NCI-H1436 treated with DMSO at 0.1 percent for 48 hours (cell line): ENCODE data around the gene FHIT.

Source experiments
- DNase-seq: peaks from one replicate; lab custom pipeline; 2025; lab: John Stamatoyannopoulos, UW

The FHIT gene

GRCh38 chr3:60622349-60622748, 628.9 kb downstream of the FHIT start:
- DNase-seq = no peak

- no peak for DNase-seq
Observed at GRCh38 chr3:60617188-60617587, 634.1 kb downstream of the FHIT start.

GRCh38 chr3:60613769-60614303, 637.4 kb downstream of the FHIT start:
- DNase-seq = no peak

GRCh38 chr3:60610441-60611112, 640.7 kb downstream of the FHIT start:
- no peak for DNase-seq

- no peak for DNase-seq
Observed at GRCh38 chr3:60609446-60609845, 641.8 kb downstream of the FHIT start.

- no peak for DNase-seq
Observed at GRCh38 chr3:60603860-60604259, 647.4 kb downstream of the FHIT start.

- no peak for DNase-seq
Observed at GRCh38 chr3:60600848-60601247, 650.4 kb downstream of the FHIT start.

GRCh38 chr3:60599586-60599985, 651.7 kb downstream of the FHIT start:
- DNase-seq = no peak

- DNase-seq = no peak
Observed at GRCh38 chr3:60598671-60599070, 652.6 kb downstream of the FHIT start.

GRCh38 chr3:60594025-60594424, 657.2 kb downstream of the FHIT start:
- no peak for DNase-seq

- DNase-seq = no peak
Observed at GRCh38 chr3:60591267-60591666, 660.0 kb downstream of the FHIT start.

GRCh38 chr3:60588806-60589205, 662.4 kb downstream of the FHIT start:
- no peak for DNase-seq

GRCh38 chr3:60585918-60586317, 665.3 kb downstream of the FHIT start:
- no peak for DNase-seq

GRCh38 chr3:60584250-60584649, 667.0 kb downstream of the FHIT start:
- no peak for DNase-seq

- no peak for DNase-seq
Observed at GRCh38 chr3:60582288-60582687, 669.0 kb downstream of the FHIT start.

GRCh38 chr3:60580809-60581208, 670.4 kb downstream of the FHIT start:
- DNase-seq = no peak

GRCh38 chr3:60579734-60580133, 671.5 kb downstream of the FHIT start:
- DNase-seq = no peak

GRCh38 chr3:60578936-60579335, 672.3 kb downstream of the FHIT start:
- no peak for DNase-seq

- DNase-seq = no peak
Observed at GRCh38 chr3:60577601-60578000, 673.7 kb downstream of the FHIT start.

GRCh38 chr3:60575718-60576272, 675.5 kb downstream of the FHIT start:
- DNase-seq = no peak

- no peak for DNase-seq
Observed at GRCh38 chr3:60574046-60574769, 677.0 kb downstream of the FHIT start.

GRCh38 chr3:60573494-60573893, 677.8 kb downstream of the FHIT start:
- no peak for DNase-seq

- DNase-seq = no peak
Observed at GRCh38 chr3:60571511-60571910, 679.7 kb downstream of the FHIT start.
